Smooth muscle cell (in vitro differentiated cells): ENCODE data around the gene DAB1. TPM values are rescaled to one million over a fixed set of nuclear protein-coding genes. Genes with fewer than 3 reads are reported as not detected.
A peak's percentile ranks its signal among the peaks of the same experiment; 100 is the strongest.

ENCODE experiments used
- DNase-seq: peaks from one replicate; lab custom pipeline; 2025; ENCODE audit not compliant: unreplicated experiment; lab: John Stamatoyannopoulos, UW
- H2AFZ ChIP-seq: fragments of 200-600 bp; sonication (generic); 2 replicates; pipeline ENCODE4 v1.6.0; 2016; ENCODE audit warnings: antibody characterized with exemption, low read depth, mild to moderate bottlenecking
- H3F3A ChIP-seq: fragments of 200-600 bp; sonication (generic); 2 replicates; pipeline ENCODE4 v1.6.0; 2017; ENCODE audit warnings: antibody characterized with exemption, low read depth
- H3K27ac ChIP-seq: fragments of 200-600 bp; sonication (generic); 2 replicates; pipeline ENCODE4 v1.5.1; 2016; ENCODE audit warnings: low read depth, mild to moderate bottlenecking
- H3K27me3 ChIP-seq: fragments of 200-600 bp; sonication (generic); 2 replicates; pipeline ENCODE4 v1.6.1; 2016; ENCODE audit warnings: low read depth, mild to moderate bottlenecking
- H3K36me3 ChIP-seq: fragments of 200-600 bp; sonication (generic); 2 replicates; pipeline ENCODE4 v1.5.1; 2016; ENCODE audit warnings: low read depth
- H3K4me1 ChIP-seq: fragments of 200-600 bp; sonication (generic); 2 replicates; pipeline ENCODE4 v1.5.1; 2016; ENCODE audit warnings: low read depth
- H3K4me2 ChIP-seq: fragments of 200-600 bp; sonication (generic); 2 replicates; pipeline ENCODE4 v1.6.0; 2016; ENCODE audit warnings: mild to moderate bottlenecking
- H3K4me3 ChIP-seq: fragments of 200-600 bp; sonication (generic); 2 replicates; pipeline ENCODE4 v1.5.1; 2016; ENCODE audit warnings: mild to moderate bottlenecking
- H3K79me2 ChIP-seq: fragments of 200-600 bp; sonication (generic); 2 replicates; pipeline ENCODE4 v1.6.0; 2016; ENCODE audit warnings: low read depth, mild to moderate bottlenecking
- H3K9ac ChIP-seq: fragments of 200-600 bp; sonication (generic); 2 replicates; pipeline ENCODE4 v1.6.0; 2016; ENCODE audit warnings: low read depth
- H3K9me3 ChIP-seq: fragments of 200-600 bp; sonication (generic); replicated peaks from 2 replicates; pipeline ENCODE4 v1.5.1; 2016; ENCODE audit warnings: low read depth
- H4K20me1 ChIP-seq: fragments of 200-600 bp; sonication (generic); 2 replicates; pipeline ENCODE4 v1.6.0; 2016; ENCODE audit warnings: low read depth
- CTCF ChIP-seq: fragments of 200-600 bp; sonication (generic); IDR thresholded peaks from 2 replicates; pipeline ENCODE4 v1.5.1; 2017; ENCODE audit warnings: borderline replicate concordance, mild to moderate bottlenecking, antibody characterized with exemption; ENCODE audit not compliant: insufficient read depth, poor library complexity, severe bottlenecking
- WGBS: methylation state at CpG from one replicate; pipeline ENCODE4 v1.1.7; 2016; ENCODE audit warnings: low lambda C conversion rate; 5-methylcytosine and 5-hydroxymethylcytosine counted together
- polyA plus RNA-seq: library from polyadenylated mRNA; unstranded; fragments of >200 nt; fragmentation: Nextera tagmentation; extraction: Ambion mirVana; gene quantifications from 2 replicates; pipeline ENCODE4 v1.2.1, GENCODE V29; 2016
- total RNA-seq: library from RNA; depleted of rRNA; stranded (reverse); fragments of >200 nt; gene quantifications from 2 replicates; pipeline ENCODE4 v1.2.3, GENCODE V29; 2014

DAB1 gene
- total and polyA plus RNA-seq, 2 experiments from 2014 or later: 0.22 to 0.30 TPM

GRCh38 chr1:57420981-57421785, 2.7 kb downstream of the DAB1 start:
- Histone ChIP-seq H3K27ac (no peak overlapping the region), H3K4me3 (peak overlapping the region; percentile 23), H3K36me3 (no peaks in the 10 kb centered on the region), H3K27me3 (peaks cover 90% of the 10 kb centered on the region), H3F3A (no peaks in the 10 kb centered on the region), H3K4me2 (no peak overlapping the region), H3K79me2 (no peaks in the 10 kb centered on the region), H2AFZ (no peak overlapping the region), H4K20me1 (no peaks in the 10 kb centered on the region), H3K9ac (no peak overlapping the region), H3K4me1 (peaks cover 5% of the 10 kb centered on the region), H3K9me3 (no peaks in the 10 kb centered on the region)
- TF ChIP-seq CTCF: no peak
- WGBS: 21% methylated on average over 9 of the region's 9 CpGs
- no peak for DNase-seq

- 85% methylated on average over 4 of the region's 4 CpGs for WGBS
- no peak overlapping the region for H3K9ac ChIP-seq
- DNase-seq: no peak
- H3K9me3 ChIP-seq: no peaks in the 10 kb centered on the region
- no peaks in the 10 kb centered on the region for H3K36me3 ChIP-seq
- no peaks in the 10 kb centered on the region for H4K20me1 ChIP-seq
- H3K27ac ChIP-seq: no peak overlapping the region
- H3K4me2 ChIP-seq: no peak overlapping the region
- no peak for TF ChIP-seq CTCF
- no peaks in the 10 kb centered on the region for H3F3A ChIP-seq
- no peak overlapping the region for H2AFZ ChIP-seq
- no peak overlapping the region for H3K4me3 ChIP-seq
- H3K27me3 ChIP-seq: peaks cover 72% of the 10 kb centered on the region
- H3K79me2 ChIP-seq: no peaks in the 10 kb centered on the region
- peaks cover 5% of the 10 kb centered on the region for H3K4me1 ChIP-seq
Measured at GRCh38 chr1:57418971-57419370, 4.9 kb downstream of the DAB1 start.

GRCh38 chr1:57411262-57411661, 12.6 kb downstream of the DAB1 start:
- no peaks in the 10 kb centered on the region for H3F3A ChIP-seq
- H3K4me3 ChIP-seq: no peak overlapping the region
- no peaks in the 10 kb centered on the region for H4K20me1 ChIP-seq
- H3K9me3 ChIP-seq: no peaks in the 10 kb centered on the region
- TF ChIP-seq CTCF: no peak
- no peak for DNase-seq
- no peak overlapping the region for H2AFZ ChIP-seq
- H3K79me2 ChIP-seq: no peaks in the 10 kb centered on the region
- H3K27me3 ChIP-seq: peaks cover 3% of the 10 kb centered on the region
- WGBS: 89% methylated on average over 3 of the region's 3 CpGs
- no peak overlapping the region for H3K9ac ChIP-seq
- no peaks in the 10 kb centered on the region for H3K4me1 ChIP-seq
- H3K4me2 ChIP-seq: no peak overlapping the region
- no peaks in the 10 kb centered on the region for H3K36me3 ChIP-seq
- no peak overlapping the region for H3K27ac ChIP-seq

GRCh38 chr1:57410508-57410907, 13.4 kb downstream of the DAB1 start:
- Histone ChIP-seq H3K4me3 (no peak overlapping the region), H3K27me3 (no peaks in the 10 kb centered on the region), H2AFZ (no peak overlapping the region), H3K4me1 (no peaks in the 10 kb centered on the region), H3K4me2 (no peak overlapping the region), H4K20me1 (no peaks in the 10 kb centered on the region), H3F3A (no peaks in the 10 kb centered on the region), H3K36me3 (no peaks in the 10 kb centered on the region), H3K27ac (no peak overlapping the region), H3K9me3 (no peaks in the 10 kb centered on the region), H3K79me2 (no peaks in the 10 kb centered on the region), H3K9ac (no peak overlapping the region)
- DNase-seq: no peak
- 61% methylated on average over 4 of the region's 4 CpGs for WGBS
- TF ChIP-seq CTCF: no peak
